IMR-90 (cell line): ENCODE measurements around the gene PDK3. TPM values are rescaled to one million over a fixed set of nuclear protein-coding genes. Genes with fewer than 3 reads are reported as not detected.

Experiments used
- ATAC-seq: fragments of 200-7000 bp; cut with Tn5 transposase; 2 replicates; pipeline ENCODE4 v1.9.1; 2020; ENCODE audit warnings: low read depth, mild to moderate bottlenecking, moderate library complexity
- BruUV-seq: library from RNA; stranded (reverse); fragments of 400-500 nt; replicated peaks from 2 replicates; lab custom pipeline; 2021; lab: Mats Ljungman, UMichigan
- CTCF ChIA-PET: fragments of 300-600 bp; formaldehyde crosslinking; extraction: SDS; loops from one replicate; lab custom pipeline; 2021; ENCODE audit warnings: antibody characterized with exemption; lab: Yijun Ruan, JAX
- POLR2A ChIA-PET: fragments of 300-600 bp; sonication (Branson Sonifier 250); formaldehyde crosslinking; loops from one replicate; lab custom pipeline; 2022; ENCODE audit warnings: antibody characterized with exemption; ENCODE audit not compliant: unreplicated experiment; lab: Charles Lee
- DNase-seq: peaks from one replicate; pipeline ENCODE4 v3.0.0; 2013
- H2AFZ ChIP-seq: replicated peaks from 2 replicates; pipeline ENCODE3; 2013; ENCODE audit warnings: low read length, mild to moderate bottlenecking; ENCODE audit not compliant: poor library complexity
- H2AK5ac ChIP-seq: 2 replicates; pipeline ENCODE4 v1.6.1; 2013; ENCODE audit warnings: low read depth, low read length, inconsistent platforms
- H2AK9ac ChIP-seq: replicated peaks from 2 replicates; pipeline ENCODE3; 2013; ENCODE audit warnings: mild to moderate bottlenecking, low read depth, low read length, moderate library complexity; ENCODE audit not compliant: poor library complexity
- H2BK120ac ChIP-seq: 2 replicates; pipeline ENCODE4 v1.6.1; 2013; ENCODE audit warnings: low read depth, low read length, inconsistent platforms
- H2BK15ac ChIP-seq: 3 replicates; pipeline ENCODE4 v1.6.1; 2013; ENCODE audit warnings: low read depth, low read length, inconsistent platforms
- H2BK20ac ChIP-seq: 2 replicates; pipeline ENCODE4 v1.6.1; 2013; ENCODE audit warnings: low read depth, mild to moderate bottlenecking, inconsistent platforms, low read length, moderate library complexity
- H2BK5ac ChIP-seq: 2 replicates; pipeline ENCODE4 v1.6.1; 2013; ENCODE audit warnings: mild to moderate bottlenecking, low read depth, low read length, inconsistent platforms; ENCODE audit not compliant: poor library complexity, severe bottlenecking
- H3K14ac ChIP-seq: replicated peaks from 2 replicates; pipeline ENCODE4 v1.6.1; 2013; ENCODE audit warnings: low read depth, low read length, inconsistent platforms
- H3K18ac ChIP-seq: 2 replicates; pipeline ENCODE4 v1.6.1; 2013; ENCODE audit warnings: low read depth, low read length, control low read depth
- H3K23ac ChIP-seq: 2 replicates; pipeline ENCODE4 v1.6.1; 2013; ENCODE audit warnings: low read depth, low read length, inconsistent platforms
- H3K27ac ChIP-seq: 2 replicates; pipeline ENCODE4 v1.5.1; 2013; ENCODE audit warnings: mild to moderate bottlenecking, control low read depth, low read length; ENCODE audit not compliant: insufficient read depth
- H3K27me3 ChIP-seq: 2 replicates; pipeline ENCODE4 v1.6.1; 2013; ENCODE audit warnings: low read length; ENCODE audit not compliant: control insufficient read depth, insufficient read depth
- H3K36me3 ChIP-seq: 2 replicates; pipeline ENCODE4 v1.6.1; 2013; ENCODE audit warnings: low read length, mixed read lengths; ENCODE audit not compliant: control insufficient read depth, insufficient read depth
- H3K4ac ChIP-seq: 2 replicates; pipeline ENCODE4 v1.6.1; 2013; ENCODE audit warnings: low read depth, low read length, inconsistent platforms
- H3K4me1 ChIP-seq: 2 replicates; pipeline ENCODE4 v1.6.1; 2013; ENCODE audit warnings: low read length, mixed read lengths; ENCODE audit not compliant: control insufficient read depth, insufficient read depth
- H3K4me2 ChIP-seq: 2 replicates; pipeline ENCODE4 v1.6.1; 2013; ENCODE audit warnings: low read depth, mild to moderate bottlenecking, control low read depth, low read length, moderate library complexity
- H3K4me3 ChIP-seq: 2 replicates; pipeline ENCODE4 v1.5.1; 2013; ENCODE audit warnings: low read depth, mild to moderate bottlenecking, control low read depth, low read length, moderate library complexity; ENCODE audit not compliant: insufficient read depth
- H3K56ac ChIP-seq: 2 replicates; pipeline ENCODE4 v1.6.1; 2013; ENCODE audit warnings: low read length, inconsistent platforms; ENCODE audit not compliant: insufficient read depth; ENCODE audit errors: extremely low read depth
- H3K79me1 ChIP-seq, 2 experiments: 2 replicates each; pipeline ENCODE4 v1.6.1; 2013; ENCODE audit warnings: low read length in 2 of 2, inconsistent platforms in 1 of 2, low read depth in 1 of 2
- H3K9ac ChIP-seq: 2 replicates; pipeline ENCODE4 v1.6.1; 2013; ENCODE audit warnings: low read depth, low read length, control low read depth
- H3K9me1 ChIP-seq: 2 replicates; pipeline ENCODE4 v1.6.1; 2013; ENCODE audit warnings: low read length, inconsistent platforms; ENCODE audit not compliant: insufficient read depth
- H3K9me3 ChIP-seq: 2 replicates; pipeline ENCODE4 v1.6.1; 2013; ENCODE audit warnings: low read length; ENCODE audit not compliant: control insufficient read depth, insufficient read depth
- H4K20me1 ChIP-seq: 2 replicates; pipeline ENCODE4 v1.6.1; 2013; ENCODE audit warnings: low read length, inconsistent platforms; ENCODE audit not compliant: insufficient read depth
- H4K5ac ChIP-seq: 2 replicates; pipeline ENCODE4 v1.6.1; 2013; ENCODE audit warnings: mild to moderate bottlenecking, low read depth, low read length, control low read depth
- H4K8ac ChIP-seq, 2 experiments: 2 replicates each; pipeline ENCODE4 v1.6.1; 2013; ENCODE audit warnings: low read depth in 2 of 2, low read length in 2 of 2, control low read depth in 1 of 2, inconsistent platforms in 1 of 2
- H4K91ac ChIP-seq: 2 replicates; pipeline ENCODE4 v1.6.1; 2013; ENCODE audit warnings: low read depth, low read length, inconsistent platforms; ENCODE audit not compliant: insufficient read depth
- BHLHE40 ChIP-seq: fragments of 150-350 bp; IDR thresholded peaks from 2 replicates; pipeline ENCODE4 v1.6.1; 2016; ENCODE audit warnings: mild to moderate bottlenecking, low read depth, low read length
- ELK1 ChIP-seq: fragments of 150-350 bp; IDR thresholded peaks from 2 replicates; pipeline ENCODE4 v1.6.1; 2016; ENCODE audit warnings: low read depth, mild to moderate bottlenecking, low read length, moderate library complexity, borderline replicate concordance
- MAZ ChIP-seq: IDR thresholded peaks from 2 replicates; pipeline ENCODE4 v1.6.1; 2012; ENCODE audit warnings: low read depth, mild to moderate bottlenecking, low read length, improper control_type of control experiment, moderate library complexity, borderline replicate concordance
- MXI1 ChIP-seq: IDR thresholded peaks from 2 replicates; pipeline ENCODE4 v1.6.1; 2012; ENCODE audit warnings: low read depth, mild to moderate bottlenecking, low read length, moderate library complexity, borderline replicate concordance
- NFE2L2 ChIP-seq: fragments of 150-350 bp; IDR thresholded peaks from 2 replicates; pipeline ENCODE4 v1.6.1; 2016; ENCODE audit warnings: low read depth, mild to moderate bottlenecking, low read length
- POLR2A ChIP-seq: IDR thresholded peaks from 2 replicates; pipeline ENCODE4 v1.6.1; 2012; ENCODE audit warnings: mild to moderate bottlenecking, low read depth, low read length
- RAD21 ChIP-seq: IDR thresholded peaks from 2 replicates; pipeline ENCODE4 v1.6.1; 2012; ENCODE audit warnings: low read length, improper control_type of control experiment
- SMC3 ChIP-seq: fragments of 150-350 bp; IDR thresholded peaks from 2 replicates; pipeline ENCODE4 v1.6.1; 2016; ENCODE audit warnings: low read depth, mild to moderate bottlenecking, antibody characterized with exemption, low read length, moderate library complexity
- WGBS, 2 experiments: methylation state at CpG; one replicate each; pipeline versions ENCODE4 v1.1.5 to v1.1.7; 2013; ENCODE audit warnings: missing lambda C conversion rate in 2 of 2; ENCODE audit not compliant: insufficient read length in 1 of 2; ENCODE audit errors: extremely low coverage in 2 of 2; 5-methylcytosine and 5-hydroxymethylcytosine counted together
- dilution Hi-C: fragments of 300-500 bp; cut with HindIII; formaldehyde crosslinking; loops from one replicate; pipeline ENCODE4 v1.14.3; 2018; ENCODE audit warnings: low sequenced_read_pairs; ENCODE audit not compliant: unreplicated experiment
- in situ Hi-C: fragments of 300-500 bp; cut with MboI; formaldehyde crosslinking; loops from 3 replicates; pipeline ENCODE4 v1.14.3; 2019; ENCODE audit warnings: low sequenced_read_pairs, inconsistent platforms, mixed read lengths
- intact Hi-C: fragments of 100-400 bp; cut with micrococcal nuclease; formaldehyde crosslinking; loops from 2 replicates; pipeline ENCODE4 v1.10.0; 2022
- polyA plus RNA-seq, 3 experiments: library from polyadenylated mRNA; depleted of rRNA; stranded (reverse); fragments of >200 nt; gene quantifications; 2 replicates each; pipeline ENCODE4 v1.2.3, GENCODE V29; 2012; ENCODE audit warnings: low replicate concordance in 1 of 3
- total RNA-seq: library from RNA; depleted of rRNA; stranded (reverse); fragments of >200 nt; gene quantifications from 2 replicates; pipeline ENCODE4 v1.2.3, GENCODE V29; 2012
- TF ChIP-seq, protein P1 (sequence below): conservative IDR thresholded peaks from 2 replicates; pipeline ENCODE4 v1.5.1; 2012; ENCODE audit warnings: mild to moderate bottlenecking, low read depth, low read length, improper control_type of control experiment
- TF ChIP-seq, protein P2 (sequence below): fragments of 150-350 bp; IDR thresholded peaks from 2 replicates; pipeline ENCODE4 v1.6.1; 2017; ENCODE audit warnings: mild to moderate bottlenecking, antibody characterized with exemption, low read length, low read depth

The PDK3 gene
- total and polyA plus RNA-seq, 2 of the 4 experiments (the other 2 are of a cell fraction) = 2.3 to 4.8 TPM

DNA sequence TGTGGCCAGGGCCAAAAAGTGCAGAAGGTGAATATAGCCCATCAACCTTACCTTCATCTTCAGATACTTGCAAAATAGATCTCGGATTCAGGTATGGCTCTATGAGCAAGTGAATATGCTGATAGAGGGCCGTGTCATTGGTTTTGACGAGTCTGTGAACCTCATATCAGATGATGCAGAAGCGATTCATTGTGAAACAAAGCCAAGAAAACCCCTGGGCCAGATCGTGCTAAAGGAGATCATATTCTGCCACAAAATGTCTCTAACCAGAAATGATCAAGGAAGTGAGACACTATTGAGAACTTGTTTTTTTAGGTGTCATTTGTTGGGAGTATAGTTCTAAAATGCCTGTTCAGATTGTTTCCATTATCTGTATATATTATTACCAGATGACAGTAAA, 48.3 kb downstream of the PDK3 start:
- Histone ChIP-seq H3K14ac (no peak overlapping the region), H4K91ac (no peak overlapping the region), H4K20me1 (no peaks in the 10 kb centered on the region), H2BK5ac (no peak overlapping the region), H3K56ac (no peak overlapping the region), H3K4ac (no peak overlapping the region), H2AK5ac (no peak overlapping the region), H3K23ac (no peak overlapping the region), H2BK120ac (no peak overlapping the region), H3K9me3 (no peaks in the 10 kb centered on the region), H3K79me1 (no peaks in the 10 kb centered on the region), H3K27me3 (peaks cover 2% of the 10 kb centered on the region; the same call in 1 of the 2 replicates), H3K4me1 (no peaks in the 10 kb centered on the region), H2BK15ac (no peak overlapping the region), H4K5ac (no peak overlapping the region), H2AFZ (no peak overlapping the region), H3K18ac (no peak overlapping the region), H4K8ac (no peak overlapping the region), H2BK20ac (no peak overlapping the region), H3K4me2 (no peak overlapping the region), H3K36me3 (no peaks in the 10 kb centered on the region), H2AK9ac (no peak overlapping the region), H3K9ac (no peak overlapping the region), H3K27ac (no peak overlapping the region), H3K4me3 (no peak overlapping the region), H3K9me1 (no peaks in the 10 kb centered on the region)
- dilution Hi-C loops = no loop called here
- no TSS peak for BruUV-seq
- in situ Hi-C loops = no loop called here
- ChIA-PET POLR2A (no interaction called here), CTCF (no interaction called here)
- no peak for ATAC-seq
- no peak for DNase-seq
- no CpG with 5 or more reads among the region's 5 CpGs for WGBS, 2 experiments
- TF ChIP-seq MXI1 (no peak), BHLHE40 (no peak), SMC3 (no peak), NFE2L2 (no peak), POLR2A (no peak), MAZ (no peak), RAD21 (no peak), ELK1 (no peak)
- TF ChIP-seq, protein P1, sequence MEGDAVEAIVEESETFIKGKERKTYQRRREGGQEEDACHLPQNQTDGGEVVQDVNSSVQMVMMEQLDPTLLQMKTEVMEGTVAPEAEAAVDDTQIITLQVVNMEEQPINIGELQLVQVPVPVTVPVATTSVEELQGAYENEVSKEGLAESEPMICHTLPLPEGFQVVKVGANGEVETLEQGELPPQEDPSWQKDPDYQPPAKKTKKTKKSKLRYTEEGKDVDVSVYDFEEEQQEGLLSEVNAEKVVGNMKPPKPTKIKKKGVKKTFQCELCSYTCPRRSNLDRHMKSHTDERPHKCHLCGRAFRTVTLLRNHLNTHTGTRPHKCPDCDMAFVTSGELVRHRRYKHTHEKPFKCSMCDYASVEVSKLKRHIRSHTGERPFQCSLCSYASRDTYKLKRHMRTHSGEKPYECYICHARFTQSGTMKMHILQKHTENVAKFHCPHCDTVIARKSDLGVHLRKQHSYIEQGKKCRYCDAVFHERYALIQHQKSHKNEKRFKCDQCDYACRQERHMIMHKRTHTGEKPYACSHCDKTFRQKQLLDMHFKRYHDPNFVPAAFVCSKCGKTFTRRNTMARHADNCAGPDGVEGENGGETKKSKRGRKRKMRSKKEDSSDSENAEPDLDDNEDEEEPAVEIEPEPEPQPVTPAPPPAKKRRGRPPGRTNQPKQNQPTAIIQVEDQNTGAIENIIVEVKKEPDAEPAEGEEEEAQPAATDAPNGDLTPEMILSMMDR = no peak
- TF ChIP-seq, protein P2, sequence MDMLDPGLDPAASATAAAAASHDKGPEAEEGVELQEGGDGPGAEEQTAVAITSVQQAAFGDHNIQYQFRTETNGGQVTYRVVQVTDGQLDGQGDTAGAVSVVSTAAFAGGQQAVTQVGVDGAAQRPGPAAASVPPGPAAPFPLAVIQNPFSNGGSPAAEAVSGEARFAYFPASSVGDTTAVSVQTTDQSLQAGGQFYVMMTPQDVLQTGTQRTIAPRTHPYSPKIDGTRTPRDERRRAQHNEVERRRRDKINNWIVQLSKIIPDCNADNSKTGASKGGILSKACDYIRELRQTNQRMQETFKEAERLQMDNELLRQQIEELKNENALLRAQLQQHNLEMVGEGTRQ = no peak
- intact Hi-C loops = no loop called here
